ENCODE data around the gene ACTRT2. TPM values are rescaled to one million over a fixed set of nuclear protein-coding genes. Genes with fewer than 3 reads are reported as not detected.

ACTRT2 gene
- polyA plus RNA-seq, 1 experiment: not detected

DNA sequence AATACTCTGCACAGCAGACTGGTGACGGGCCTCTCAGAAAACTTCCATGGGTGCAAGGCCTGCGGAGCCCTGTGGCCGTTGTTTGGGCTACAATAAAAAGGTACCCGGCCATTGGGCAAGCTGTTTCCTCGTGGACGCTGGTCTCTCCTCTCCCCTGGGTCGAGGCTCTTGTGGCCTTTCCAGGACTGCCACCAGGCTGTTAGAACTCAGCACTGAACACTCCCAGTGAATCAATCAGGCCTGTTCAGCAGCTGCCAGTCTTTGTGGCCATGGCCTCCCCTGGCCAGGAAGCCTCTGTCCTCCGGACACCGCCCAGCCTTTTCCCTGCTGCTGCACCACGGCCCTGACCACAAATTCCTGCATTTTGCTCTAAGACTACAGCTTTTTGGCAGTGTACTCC, 33.0 kb upstream of the ACTRT2 start:
- POLR2A ChIA-PET: no interaction called here
- no peaks in the 10 kb centered on the region for H3K27me3 ChIP-seq (ENCODE audit: control insufficient read depth, insufficient read depth, low read length)
- no peak for DNase-seq (ENCODE audit: low read depth)
- CTCF ChIA-PET: no interaction called here
- H3K36me3 ChIP-seq (ENCODE audit: control insufficient read depth, insufficient read depth, low read length): no peaks in the 10 kb centered on the region
- TF ChIP-seq, protein P1, sequence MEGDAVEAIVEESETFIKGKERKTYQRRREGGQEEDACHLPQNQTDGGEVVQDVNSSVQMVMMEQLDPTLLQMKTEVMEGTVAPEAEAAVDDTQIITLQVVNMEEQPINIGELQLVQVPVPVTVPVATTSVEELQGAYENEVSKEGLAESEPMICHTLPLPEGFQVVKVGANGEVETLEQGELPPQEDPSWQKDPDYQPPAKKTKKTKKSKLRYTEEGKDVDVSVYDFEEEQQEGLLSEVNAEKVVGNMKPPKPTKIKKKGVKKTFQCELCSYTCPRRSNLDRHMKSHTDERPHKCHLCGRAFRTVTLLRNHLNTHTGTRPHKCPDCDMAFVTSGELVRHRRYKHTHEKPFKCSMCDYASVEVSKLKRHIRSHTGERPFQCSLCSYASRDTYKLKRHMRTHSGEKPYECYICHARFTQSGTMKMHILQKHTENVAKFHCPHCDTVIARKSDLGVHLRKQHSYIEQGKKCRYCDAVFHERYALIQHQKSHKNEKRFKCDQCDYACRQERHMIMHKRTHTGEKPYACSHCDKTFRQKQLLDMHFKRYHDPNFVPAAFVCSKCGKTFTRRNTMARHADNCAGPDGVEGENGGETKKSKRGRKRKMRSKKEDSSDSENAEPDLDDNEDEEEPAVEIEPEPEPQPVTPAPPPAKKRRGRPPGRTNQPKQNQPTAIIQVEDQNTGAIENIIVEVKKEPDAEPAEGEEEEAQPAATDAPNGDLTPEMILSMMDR (IDR thresholded peaks at IDR 0.05; ENCODE audit: insufficient read depth, low read depth, low read length): no peak
- H3K4me3 ChIP-seq (ENCODE audit: low read depth, low read length): no peak overlapping the region

DNA sequence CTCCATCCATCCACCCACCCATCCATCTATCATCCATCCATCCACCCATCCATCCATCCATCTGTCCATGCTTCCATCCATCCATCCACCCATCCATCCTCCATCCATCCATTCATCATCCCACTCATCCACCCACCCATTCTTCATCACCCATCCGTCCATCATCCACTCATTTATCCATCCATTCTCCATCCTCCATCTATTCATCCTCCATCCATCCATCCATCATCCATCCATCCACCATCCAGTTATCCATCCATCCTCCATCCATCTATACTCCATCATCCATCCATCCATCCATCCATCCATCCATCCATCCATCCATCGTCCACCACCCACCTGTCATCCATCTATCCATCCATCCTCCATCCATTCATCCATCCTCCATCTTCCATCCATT, 32.1 kb upstream of the ACTRT2 start:
- Histone ChIP-seq H3K4me3 (ENCODE audit: low read depth, low read length) (no peak overlapping the region), H3K36me3 (ENCODE audit: control insufficient read depth, insufficient read depth, low read length) (no peaks in the 10 kb centered on the region), H3K27me3 (ENCODE audit: control insufficient read depth, insufficient read depth, low read length) (no peaks in the 10 kb centered on the region)
- DNase-seq (ENCODE audit: low read depth): no peak
- TF ChIP-seq, protein P1 (IDR thresholded peaks at IDR 0.05; ENCODE audit: insufficient read depth, low read depth, low read length): no peak
- POLR2A ChIA-PET: no interaction called here
- CTCF ChIA-PET: no interaction called here

DNA sequence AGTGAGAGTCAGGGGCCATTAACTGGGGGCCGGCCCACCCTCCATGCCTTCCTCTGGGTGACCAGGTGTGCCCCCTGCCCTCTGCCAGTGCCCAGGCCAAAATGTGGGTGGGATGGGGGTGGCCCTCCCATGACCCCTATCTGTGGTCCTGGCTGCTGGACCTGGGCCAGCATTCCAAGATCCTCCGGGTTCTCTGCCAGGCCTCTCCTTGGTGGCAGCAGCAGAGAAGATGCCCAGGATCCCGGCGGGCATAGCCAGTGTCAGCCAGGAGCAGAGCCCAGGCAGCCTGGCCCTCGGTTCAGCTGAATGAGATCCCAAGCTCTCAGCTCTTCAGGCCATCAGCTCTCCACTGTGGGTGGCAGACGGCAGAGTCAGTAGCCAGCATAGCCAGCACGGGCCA, 31.3 kb upstream of the ACTRT2 start:
- TF ChIP-seq, protein P1 (IDR thresholded peaks at IDR 0.05; ENCODE audit: insufficient read depth, low read depth, low read length): no peak
- ChIA-PET CTCF (no interaction called here), POLR2A (no interaction called here)
- Histone ChIP-seq H3K4me3 (ENCODE audit: low read depth, low read length) (no peak overlapping the region), H3K36me3 (ENCODE audit: control insufficient read depth, insufficient read depth, low read length) (no peaks in the 10 kb centered on the region), H3K27me3 (ENCODE audit: control insufficient read depth, insufficient read depth, low read length) (no peaks in the 10 kb centered on the region)
- DNase-seq (ENCODE audit: low read depth): no peak

DNA sequence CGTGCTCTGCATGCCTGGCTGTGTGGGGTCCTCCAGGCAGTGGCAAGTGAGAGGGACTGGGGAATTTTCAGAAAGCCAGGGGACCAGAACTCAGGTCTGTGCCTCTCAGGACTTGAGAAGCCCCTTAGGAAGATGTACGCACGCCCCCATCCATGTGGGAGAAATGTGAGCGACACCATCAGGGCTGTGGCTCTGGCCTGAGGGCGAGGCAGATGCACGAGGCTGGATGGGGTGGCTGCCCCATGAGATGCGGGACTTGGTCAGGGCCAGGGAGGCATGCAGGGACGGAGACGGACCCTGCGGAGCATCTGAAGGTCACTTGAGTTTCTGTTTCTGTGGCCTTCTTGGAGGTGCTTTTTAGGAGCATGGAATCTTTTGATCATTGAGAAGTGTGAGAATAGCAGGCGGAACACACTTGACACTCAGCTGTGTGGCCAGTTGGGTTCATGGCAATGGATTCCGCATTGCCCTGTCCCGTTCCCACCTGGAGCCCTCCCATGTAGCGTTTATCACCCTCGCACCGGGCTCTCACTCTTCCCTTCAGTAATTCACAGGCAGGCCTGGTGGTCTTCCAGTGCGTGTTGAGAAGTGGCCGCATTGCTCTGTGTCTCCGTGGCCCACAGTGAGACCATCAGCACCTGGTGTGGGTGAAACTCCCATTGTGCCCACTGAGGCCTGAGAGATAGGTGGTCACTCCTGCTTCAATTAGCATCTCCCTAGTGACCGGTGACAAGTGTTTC, 30.7 kb upstream of the ACTRT2 start:
- Histone ChIP-seq H3K4me3 (ENCODE audit: low read depth, low read length) (no peak overlapping the region), H3K36me3 (ENCODE audit: control insufficient read depth, insufficient read depth, low read length) (no peaks in the 10 kb centered on the region), H3K27me3 (ENCODE audit: control insufficient read depth, insufficient read depth, low read length) (no peaks in the 10 kb centered on the region)
- POLR2A ChIA-PET: no interaction called here
- no peak for DNase-seq (ENCODE audit: low read depth)
- TF ChIP-seq, protein P1 (IDR thresholded peaks at IDR 0.05; ENCODE audit: insufficient read depth, low read depth, low read length): no peak
- CTCF ChIA-PET: no interaction called here

DNA sequence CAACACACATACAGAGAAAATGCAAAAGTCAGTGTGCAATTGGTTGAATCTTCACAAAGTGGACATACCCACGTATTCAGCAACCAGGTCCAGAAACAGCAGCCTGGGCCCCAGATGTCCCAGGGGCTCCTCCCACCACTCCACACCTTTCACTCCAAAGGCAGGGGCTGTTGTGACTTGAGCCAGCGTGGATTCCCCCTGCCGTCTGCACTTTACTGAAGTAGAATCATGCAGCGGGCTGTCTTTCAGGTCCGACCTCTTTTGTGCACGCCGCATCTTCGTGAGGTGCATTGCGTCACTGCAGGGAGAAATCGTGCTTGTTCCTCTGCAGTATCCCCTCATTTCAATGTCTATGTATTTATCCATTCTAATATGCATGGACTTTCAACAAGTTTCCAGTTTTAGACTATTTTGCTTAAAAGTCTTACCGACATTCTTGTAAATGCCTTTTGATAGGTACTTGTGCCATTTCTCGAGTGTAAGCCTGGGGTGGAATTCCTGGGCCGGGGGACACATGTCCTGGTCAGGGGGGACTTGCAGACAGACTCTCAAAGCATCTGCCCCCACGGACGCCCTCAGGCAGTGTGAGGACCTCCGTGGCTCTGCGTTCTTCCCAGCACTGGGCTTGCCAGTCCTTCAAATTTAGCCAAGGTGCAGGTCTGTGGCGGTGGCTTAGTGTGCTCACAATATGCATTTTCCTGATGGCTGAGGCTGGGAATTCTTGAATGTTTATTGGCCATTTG, 29.3 kb upstream of the ACTRT2 start:
- no peak for DNase-seq (ENCODE audit: low read depth)
- POLR2A ChIA-PET: no interaction called here
- Histone ChIP-seq H3K36me3 (ENCODE audit: control insufficient read depth, insufficient read depth, low read length) (no peaks in the 10 kb centered on the region), H3K4me3 (ENCODE audit: low read depth, low read length) (no peak overlapping the region), H3K27me3 (ENCODE audit: control insufficient read depth, insufficient read depth, low read length) (no peaks in the 10 kb centered on the region)
- TF ChIP-seq, protein P1 (IDR thresholded peaks at IDR 0.05; ENCODE audit: insufficient read depth, low read depth, low read length): no peak
- CTCF ChIA-PET: no interaction called here

All from BJ (cell line).